HG02840 (cell line): Measurements from ENCODE around the gene ZHX3.
"Not testable (repeated sequence)": the region's sequence is repeated elsewhere in the genome, so short reads cannot be mapped to it uniquely, and the experiment has no call there.

Experiments used
- ATAC-seq: cut with Tn5 transposase; IDR thresholded peaks from one replicate; pipeline ENCODE4 v1.9.1; 2021; ENCODE audit warnings: mild to moderate bottlenecking, moderate library complexity, moderate number of reproducible peaks; ENCODE audit not compliant: unreplicated experiment, low FRiP score

Gene ZHX3

DNA sequence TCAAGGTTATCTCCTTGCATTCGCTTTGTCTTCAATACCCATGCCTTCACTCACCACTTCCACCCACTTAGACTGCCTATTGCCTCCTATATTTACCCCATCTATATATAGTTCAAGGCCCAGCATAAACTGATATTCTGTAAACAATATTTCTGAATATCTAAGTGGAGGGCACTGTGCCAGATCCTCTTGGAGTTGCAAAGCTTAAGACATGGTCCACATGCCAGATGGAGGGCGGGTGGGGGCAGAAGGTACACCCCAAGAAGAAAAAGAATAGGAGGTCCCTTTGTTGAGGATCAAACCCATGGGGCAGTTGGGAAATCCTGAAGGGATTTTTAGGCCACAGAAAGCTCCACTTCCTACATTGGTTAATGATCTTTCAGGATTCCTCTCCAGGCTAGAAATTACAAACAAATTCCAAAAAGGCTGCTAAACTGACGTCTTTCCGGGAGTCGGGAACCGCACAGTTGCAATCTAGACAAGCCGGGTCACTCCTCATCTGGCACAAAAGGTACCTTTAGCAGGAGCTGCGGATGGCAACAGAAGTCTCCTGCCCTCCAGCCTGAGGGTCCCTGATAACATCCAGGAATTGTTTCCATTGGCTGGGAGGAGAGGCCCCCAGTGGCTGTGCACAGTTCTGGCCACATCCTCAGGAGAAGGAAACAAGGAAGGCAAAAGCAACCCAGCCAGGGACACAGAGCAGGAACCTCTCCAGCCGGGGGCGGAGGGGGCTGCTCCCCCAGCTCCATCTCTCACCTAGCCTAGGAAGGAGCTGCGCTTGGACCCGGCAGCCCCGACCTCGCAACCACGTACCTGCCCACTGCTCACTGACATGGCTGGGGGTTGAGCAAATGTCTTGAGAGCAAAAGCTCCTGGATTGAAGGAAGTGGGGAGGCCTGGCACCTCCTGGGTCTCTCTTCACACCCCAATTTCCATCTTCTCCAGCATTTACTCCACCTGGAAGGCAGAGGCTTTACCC lies 17.2 kb upstream of the ZHX3 start:
- no peak for ATAC-seq

DNA sequence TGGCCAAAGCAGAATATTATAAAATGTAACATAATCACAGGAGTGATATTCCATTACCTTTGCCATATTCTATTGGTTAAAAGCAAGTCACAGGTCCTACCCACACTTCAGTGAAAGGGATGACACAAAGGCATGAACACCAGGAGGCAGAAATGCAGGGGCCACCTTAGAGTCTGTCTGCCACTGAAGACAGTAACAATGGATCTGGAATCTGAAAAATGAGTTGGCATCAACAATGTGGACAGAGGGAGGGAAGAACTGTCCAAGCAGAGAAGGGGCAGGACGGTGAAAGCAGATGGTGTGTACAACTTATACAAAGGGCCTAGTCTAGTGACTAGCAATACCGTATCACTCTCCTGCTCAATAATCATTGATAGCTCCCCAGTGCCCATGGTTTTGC lies 16.5 kb upstream of the ZHX3 start:
- no peak for ATAC-seq

DNA sequence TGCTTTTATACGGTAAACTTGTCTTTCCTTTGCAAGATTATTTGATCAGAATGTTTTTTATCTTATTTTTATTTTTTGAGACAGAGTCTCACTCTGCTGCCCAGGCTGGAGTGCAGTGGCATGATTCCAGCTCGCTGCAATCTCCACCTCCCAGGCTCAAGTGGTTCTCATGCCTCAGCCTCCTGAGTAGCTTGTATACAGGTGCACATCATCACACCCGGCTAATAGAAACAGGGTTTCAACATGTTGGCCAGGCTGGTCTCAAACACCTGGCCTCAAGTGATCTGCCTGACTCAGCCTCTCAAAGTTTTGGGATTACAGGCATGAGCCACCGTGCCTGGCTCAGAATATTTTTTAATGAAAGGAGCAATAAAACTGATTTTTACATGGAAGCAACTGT lies 14.2 kb upstream of the ZHX3 start:
- no peak for ATAC-seq

DNA sequence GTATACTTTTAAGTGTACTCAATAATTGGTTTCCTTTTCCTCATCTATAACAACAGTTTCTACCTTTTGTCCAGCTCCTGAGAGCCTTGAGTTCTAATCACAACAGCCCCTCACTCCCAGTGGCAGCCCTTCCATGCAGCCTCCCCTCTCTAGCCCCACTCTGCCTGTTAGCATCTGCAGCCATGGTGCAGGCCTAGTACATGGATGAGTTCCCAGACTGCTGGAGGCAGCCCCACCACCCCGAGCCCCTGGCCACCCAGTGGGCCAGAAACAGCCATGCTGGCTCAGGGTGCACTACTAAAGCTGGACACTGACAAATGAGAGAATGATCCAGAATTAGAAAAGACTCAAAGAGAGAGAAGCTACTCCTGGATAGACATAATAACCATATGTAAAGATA lies 13.4 kb upstream of the ZHX3 start:
- no peak for ATAC-seq

DNA sequence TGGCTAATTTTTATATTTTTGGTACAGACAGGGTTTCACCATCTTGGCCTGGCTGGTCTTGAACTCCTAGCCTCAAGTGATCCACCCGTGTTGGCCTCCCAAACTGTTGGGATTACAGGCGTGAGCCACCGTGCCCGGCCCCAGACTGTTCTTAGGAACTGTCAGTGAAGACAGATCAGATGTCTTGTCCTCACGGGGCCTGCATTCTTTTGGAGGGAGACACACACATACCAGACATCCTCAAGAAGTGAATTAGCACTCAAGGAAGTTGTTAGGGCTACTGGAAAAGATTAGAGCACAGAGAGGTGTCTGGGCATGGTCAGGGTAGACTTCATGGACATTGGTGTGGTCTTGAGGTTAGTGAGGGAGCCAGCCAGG lies 12.8 kb upstream of the ZHX3 start:
- ATAC-seq, result no peak

DNA sequence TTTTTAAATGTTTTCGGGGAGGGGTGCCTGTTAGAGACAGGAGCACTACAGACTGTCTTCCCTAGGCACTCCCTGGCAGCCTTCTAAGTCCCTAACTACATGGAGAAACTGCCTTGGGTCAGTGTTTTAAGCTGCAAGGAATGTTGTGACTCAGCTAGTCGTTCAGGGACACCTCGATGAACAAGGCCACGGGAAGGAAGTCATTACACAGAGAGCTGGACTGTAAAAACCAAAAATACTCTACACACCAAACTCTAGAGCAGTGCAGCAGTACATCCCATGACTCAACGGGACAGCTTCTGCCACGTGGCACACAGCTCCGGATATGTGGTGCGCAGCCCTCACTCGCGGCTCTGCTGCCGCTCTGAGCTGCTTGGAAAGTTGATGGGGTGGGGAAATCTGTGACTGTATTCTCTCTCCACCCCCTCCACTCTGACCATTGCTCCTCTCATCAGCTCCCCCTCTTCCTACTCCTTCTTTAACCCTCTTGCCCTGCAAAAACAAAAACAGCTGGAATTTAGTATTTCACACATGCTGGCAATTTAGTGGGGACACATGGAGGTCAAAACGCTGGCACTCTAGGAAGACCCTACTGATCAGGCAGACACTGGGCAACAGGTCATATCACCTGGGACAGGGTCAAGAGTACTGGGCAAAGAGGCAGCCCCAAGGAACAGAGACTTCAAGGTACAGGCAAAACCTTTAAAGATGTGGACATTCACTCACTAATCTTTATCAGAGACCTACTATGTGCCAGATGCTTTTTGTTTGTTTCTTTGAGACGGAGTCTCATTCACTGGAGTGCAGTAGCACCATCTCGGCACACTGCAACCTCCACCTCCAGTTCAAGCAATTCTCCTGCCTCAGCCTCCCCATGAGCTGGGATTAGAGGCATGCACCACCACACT lies 12.2 kb upstream of the ZHX3 start:
- peak; percentile 58 for ATAC-seq

DNA sequence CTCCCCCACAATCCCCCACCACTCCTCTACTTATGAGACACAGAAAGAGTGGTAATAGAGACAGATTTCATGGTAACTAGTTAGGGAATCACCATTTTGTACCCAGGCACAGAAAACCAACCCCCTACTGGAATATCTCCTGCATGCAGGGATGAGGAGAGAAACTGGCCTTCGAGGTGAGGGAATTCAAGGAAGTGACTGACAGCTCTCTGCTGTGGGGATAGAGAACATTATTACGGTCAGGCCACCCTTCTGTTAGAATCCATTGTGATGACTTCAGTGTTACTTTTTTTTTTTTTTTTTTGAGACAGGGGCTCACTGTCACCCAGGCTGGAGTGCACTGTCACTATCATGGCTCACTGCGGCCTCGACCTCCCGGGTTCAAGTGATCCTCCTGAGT lies 9.6 kb upstream of the ZHX3 start:
- no peak for ATAC-seq

DNA sequence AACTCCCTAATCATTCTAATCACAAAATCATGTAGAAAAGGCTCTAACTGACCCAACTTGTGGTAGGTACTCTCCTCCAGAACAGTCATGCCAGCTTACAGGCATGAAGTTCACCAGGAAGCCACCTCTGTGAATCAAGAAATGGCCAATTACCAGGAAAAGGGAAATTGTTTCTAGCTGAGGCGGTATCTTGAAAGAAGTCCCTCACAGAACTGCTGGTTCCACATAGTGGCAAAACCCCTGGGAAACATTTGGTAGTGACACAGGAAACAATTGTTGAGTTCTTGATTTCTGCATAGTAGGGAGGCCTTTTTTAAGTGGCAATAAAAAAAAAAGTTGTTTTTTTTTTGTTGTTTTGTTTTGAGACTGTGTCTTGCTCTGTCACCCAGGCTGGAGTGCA lies 3.4 kb upstream of the ZHX3 start:
- no peak for ATAC-seq

DNA sequence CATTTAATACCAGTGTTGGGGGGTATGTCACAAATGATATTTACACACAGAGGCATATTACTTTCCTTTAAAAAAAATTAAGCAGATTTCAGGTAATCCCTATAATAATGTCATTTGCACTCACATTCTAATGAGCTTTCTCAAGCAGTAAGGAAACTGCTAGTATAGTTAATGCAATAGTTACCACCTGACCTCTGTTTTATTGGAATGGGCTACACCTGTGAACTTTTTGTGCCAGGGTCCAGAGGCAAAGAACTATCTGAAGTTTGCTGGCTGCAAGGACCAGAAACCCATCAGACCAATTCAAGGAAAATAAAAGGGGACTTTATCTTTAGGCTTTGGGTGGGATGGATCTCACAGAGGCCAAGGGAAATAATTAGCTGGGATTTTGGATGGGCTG lies 2.9 kb upstream of the ZHX3 start:
- ATAC-seq, result no peak

DNA sequence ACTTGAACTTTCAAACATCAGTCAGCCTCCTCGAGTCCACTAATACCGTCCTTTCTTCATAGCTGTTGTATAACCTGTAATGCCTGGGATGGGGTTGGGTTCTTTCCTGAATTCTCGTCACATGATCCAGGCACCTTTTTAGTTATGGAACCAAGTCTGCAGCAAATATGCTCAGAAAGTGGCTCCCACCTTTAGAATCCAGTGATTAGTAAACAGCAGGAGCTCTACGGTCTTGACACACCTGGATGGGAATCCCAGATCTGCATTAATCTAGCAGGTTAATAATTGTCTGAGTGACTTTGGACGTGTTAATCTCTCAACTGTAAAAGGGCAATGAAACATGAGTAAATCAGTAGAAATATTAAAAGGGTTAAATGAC lies 729 bp upstream of the ZHX3 start:
- no peak for ATAC-seq

DNA sequence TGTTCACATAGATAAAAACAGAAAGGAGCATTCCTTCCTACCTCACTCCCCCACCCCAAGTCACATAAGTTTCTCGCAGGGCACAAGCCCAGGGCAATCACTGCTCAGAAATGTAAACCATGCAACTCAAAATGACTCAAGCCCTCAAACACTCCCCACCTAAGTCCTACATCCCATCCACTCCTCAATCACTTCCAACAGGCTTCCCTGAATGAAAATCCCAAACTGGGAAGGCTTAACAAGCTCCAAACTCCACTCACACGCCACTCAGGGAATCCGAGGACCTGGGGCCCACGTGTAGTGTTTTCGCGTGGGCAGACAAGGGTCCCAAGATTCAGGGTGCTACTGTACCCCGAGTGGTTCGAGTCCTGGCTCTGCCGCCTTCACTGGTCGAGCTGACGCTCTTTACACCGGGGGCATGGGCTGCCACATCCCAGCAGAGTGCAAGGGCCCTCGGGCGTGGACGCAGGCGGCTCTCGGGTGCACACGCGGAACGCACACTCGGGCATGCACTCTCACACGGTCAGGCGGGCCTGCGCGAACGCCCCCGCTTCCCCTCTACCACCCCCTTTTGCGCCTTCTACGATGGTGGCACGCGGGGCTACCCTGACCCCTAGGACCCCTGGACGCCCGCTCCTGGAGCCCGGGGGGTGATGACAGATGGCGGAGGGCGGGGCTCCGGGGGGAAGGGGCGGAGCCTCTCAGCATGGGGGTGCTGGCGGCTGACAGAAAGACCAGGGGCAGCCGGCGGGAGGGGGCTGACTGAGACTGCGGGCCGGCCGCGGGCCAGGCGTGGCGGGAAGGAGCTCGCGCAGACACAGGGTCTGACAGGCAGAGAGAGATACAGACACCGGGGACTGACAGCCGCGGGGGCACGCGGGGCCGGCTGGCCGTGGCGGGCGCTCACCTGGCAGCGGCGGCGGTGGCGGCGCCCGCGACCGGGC lies 657 bp downstream of the ZHX3 start:
- ATAC-seq, result peak; percentile 61

DNA sequence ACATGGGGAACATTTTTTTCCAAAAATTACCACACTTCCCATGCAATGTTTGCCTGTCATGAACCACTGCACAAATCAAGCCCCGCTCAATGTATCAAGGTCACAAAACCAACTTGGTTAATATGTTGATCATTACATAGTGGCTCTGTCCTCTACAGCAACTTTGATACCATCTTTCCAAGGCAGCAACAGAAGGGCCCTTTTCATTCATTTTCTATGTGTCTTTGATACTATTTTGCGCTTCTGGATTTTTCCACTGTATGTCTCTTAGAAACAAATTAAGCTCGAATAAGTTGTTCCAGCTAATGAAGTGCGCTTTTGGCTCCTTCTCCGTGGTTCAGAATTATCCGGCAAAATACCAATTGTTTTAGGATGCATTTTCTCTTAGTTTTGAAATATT lies 1.5 kb downstream of the ZHX3 start:
- ATAC-seq, result no peak

DNA sequence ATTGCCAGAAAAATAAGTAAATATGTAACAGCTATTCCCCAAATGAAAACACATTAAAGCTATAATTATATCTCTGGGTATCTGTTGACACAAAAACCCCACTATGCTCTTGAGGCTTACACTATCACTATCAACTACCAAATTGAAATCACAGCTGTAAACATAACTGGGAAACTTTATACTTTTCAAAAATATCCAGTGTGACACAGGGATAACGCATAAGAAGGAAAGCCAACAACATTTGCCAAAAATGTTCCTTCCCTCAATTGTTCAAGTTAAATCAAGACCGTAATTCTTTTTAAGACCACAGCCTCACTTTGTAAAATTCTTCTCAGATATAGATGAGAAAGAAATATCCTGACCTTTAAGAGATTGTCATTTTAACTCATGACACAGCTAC lies 3.1 kb downstream of the ZHX3 start:
- ATAC-seq, result no peak

DNA sequence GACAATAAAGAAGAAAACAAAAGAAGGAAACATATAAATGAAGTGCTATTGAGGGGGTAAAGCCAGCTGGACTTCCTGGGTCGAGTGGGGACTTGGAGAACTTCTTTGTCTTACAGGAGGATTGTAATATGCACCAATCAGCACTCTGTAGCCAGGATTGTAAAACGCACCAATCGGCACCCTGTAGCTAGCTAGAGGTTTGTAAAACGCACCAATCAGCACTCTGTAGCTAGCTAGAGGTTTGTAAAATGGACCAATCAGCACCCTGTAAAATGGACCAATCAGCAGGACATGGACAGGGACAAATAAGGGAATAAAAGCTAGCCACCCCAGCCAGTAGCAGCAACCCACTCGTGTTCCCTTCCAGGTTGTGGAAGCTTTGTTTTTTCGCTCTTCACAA lies 5.5 kb downstream of the ZHX3 start:
- ATAC-seq, result not testable (repeated sequence)

DNA sequence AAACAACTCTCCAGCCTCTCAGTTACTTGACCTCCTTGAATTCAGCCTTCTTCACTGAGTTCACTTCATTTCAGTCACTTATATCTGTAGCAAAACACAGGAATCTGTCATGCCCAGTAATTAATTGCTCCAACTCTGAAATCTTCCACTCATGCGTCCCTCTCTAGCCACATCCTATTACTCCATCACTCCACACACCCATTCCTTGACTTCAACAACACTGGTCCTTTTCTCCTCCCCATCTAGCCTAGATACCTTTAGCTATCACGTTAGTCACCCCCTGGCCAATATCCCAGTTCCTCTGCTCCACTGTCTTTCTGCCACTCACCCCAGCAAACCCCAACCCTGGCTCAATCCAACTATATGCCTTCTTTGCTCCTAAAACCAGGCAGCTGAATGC lies 7.7 kb downstream of the ZHX3 start:
- ATAC-seq, result no peak

DNA sequence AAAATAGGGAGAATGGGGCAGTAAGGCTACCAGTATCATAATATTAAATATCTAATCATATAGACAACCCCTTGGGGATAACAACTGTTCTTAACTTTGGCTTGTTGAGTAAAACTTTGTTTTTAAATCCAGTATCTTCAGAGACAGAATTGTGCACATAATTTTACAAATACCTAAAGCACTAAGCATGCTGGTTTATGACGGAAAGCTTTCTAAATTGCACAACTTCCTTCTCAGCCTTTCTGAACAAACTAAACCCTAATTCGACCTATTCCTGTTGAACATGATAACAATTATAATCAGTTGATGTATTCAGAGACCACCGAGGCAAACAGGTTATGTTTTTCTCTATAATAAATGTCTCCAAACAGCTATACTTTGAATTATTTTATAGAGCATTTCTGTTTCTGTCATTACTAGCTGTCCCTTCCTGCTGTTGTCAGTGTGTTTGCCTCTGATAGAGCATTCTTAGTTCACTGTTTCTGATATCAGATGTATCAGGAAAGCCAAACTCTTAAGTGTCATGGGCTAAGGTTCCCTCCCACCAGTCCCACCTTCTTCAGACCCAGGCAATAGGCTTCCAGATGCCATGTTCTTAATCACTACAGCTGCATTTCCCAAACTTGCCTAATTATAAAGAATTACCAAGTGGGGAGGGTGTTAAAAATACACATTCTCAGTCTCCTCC lies 8.7 kb downstream of the ZHX3 start:
- ATAC-seq, result no peak

DNA sequence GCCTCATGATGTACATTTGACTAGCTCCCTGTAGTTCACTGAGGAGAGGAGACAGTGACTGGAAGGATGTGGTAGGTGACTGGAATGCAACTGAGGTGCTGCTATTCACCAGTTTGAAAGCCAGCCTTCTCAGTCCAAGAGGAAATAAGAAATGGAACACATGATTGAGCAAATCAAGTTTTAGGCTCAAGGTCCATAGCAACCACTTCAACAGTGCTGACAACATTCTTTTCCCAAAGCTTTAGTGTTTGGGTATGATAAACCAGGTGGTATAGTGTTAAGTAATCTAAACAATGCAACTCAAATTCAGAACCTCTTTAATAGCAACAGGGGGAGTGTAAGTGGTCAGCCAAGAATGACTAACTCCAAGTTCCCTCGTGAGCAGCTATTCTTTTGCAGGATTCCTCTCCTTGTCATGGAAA lies 9.2 kb downstream of the ZHX3 start:
- ATAC-seq, result no peak

DNA sequence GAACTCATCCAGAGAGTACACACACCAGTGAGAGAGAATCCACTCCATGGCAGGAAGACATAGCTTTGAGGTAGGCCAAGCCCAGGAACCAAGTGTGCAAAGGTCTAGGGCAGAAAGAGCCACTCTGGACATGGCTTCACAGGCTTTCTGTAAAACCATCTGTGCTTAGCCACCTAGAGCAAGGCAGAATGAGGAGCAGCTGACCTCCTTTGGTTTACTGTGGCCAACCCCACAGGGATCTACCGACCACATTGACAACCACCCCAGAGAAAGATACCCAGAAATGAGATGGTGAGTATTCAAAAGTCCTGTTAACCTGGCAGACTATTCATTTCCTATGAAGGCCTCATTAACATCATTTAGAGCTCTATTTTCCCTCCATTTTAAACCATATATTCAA lies 10.5 kb downstream of the ZHX3 start:
- ATAC-seq, result no peak

DNA sequence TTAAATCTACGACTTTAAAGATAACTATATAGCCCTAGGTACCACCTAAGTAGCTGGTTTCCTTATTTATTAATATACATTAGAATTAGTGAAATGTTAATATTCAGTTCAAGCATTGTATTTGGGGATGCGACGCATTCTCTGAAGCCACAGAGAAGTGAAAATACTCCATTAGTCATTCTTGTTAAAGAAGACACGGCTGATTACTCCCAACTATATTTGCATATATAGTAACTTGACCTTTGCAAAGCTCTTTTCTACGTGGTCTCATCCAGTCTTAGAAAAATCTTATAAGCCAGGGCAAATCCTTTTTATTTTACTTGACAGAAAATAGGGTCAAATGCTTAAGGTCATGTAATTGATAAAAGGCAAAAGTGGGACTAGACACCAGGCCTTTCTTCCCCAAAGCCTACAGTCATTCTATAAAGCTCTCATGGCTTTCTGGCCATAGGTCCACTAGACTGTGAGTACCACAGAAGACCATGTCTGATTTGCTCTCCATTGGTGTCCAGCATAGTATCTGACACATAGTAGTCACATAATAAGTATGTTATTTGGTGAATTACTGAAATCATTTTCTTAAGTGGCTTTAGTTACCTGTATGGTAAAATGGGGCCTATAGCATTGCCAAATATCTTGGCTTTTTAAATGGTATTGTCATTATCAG lies 11.3 kb downstream of the ZHX3 start:
- peak; percentile 73 for ATAC-seq
